ENCODE data around the gene DCHS1.

DNA sequence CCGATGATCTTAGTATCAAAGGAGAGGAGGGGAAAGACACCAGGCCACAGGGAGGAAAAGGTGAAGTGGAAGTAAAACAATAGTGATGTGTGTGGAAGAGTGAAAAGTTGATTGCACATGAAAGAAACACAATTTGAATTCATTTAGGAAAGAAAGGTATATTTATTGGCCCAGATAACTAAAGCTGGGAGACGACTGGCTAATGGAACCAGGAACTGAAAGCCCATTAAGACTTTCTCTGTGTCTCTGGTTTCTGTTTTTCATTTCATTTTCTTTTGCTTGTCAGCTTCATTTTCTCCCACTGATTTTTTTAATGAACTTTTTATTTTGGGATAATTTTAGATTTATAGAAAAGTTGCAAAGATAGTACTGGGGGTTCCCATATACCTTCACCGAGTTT lies 5.1 kb upstream of the DCHS1 start:
- TF ChIP-seq, protein P1, sequence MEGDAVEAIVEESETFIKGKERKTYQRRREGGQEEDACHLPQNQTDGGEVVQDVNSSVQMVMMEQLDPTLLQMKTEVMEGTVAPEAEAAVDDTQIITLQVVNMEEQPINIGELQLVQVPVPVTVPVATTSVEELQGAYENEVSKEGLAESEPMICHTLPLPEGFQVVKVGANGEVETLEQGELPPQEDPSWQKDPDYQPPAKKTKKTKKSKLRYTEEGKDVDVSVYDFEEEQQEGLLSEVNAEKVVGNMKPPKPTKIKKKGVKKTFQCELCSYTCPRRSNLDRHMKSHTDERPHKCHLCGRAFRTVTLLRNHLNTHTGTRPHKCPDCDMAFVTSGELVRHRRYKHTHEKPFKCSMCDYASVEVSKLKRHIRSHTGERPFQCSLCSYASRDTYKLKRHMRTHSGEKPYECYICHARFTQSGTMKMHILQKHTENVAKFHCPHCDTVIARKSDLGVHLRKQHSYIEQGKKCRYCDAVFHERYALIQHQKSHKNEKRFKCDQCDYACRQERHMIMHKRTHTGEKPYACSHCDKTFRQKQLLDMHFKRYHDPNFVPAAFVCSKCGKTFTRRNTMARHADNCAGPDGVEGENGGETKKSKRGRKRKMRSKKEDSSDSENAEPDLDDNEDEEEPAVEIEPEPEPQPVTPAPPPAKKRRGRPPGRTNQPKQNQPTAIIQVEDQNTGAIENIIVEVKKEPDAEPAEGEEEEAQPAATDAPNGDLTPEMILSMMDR (IDR thresholded peaks at IDR 0.05) = no peak
- no peak for TF ChIP-seq POLR2A (IDR thresholded peaks at IDR 0.05)
